GM18508 (cell line): ENCODE results near the gene KLHL40.

Experiments used
- ATAC-seq: cut with Tn5 transposase; IDR thresholded peaks from one replicate; pipeline ENCODE4 v1.9.1; 2021; ENCODE audit warnings: moderate number of reproducible peaks; ENCODE audit not compliant: insufficient read depth, unreplicated experiment

KLHL40 gene

DNA sequence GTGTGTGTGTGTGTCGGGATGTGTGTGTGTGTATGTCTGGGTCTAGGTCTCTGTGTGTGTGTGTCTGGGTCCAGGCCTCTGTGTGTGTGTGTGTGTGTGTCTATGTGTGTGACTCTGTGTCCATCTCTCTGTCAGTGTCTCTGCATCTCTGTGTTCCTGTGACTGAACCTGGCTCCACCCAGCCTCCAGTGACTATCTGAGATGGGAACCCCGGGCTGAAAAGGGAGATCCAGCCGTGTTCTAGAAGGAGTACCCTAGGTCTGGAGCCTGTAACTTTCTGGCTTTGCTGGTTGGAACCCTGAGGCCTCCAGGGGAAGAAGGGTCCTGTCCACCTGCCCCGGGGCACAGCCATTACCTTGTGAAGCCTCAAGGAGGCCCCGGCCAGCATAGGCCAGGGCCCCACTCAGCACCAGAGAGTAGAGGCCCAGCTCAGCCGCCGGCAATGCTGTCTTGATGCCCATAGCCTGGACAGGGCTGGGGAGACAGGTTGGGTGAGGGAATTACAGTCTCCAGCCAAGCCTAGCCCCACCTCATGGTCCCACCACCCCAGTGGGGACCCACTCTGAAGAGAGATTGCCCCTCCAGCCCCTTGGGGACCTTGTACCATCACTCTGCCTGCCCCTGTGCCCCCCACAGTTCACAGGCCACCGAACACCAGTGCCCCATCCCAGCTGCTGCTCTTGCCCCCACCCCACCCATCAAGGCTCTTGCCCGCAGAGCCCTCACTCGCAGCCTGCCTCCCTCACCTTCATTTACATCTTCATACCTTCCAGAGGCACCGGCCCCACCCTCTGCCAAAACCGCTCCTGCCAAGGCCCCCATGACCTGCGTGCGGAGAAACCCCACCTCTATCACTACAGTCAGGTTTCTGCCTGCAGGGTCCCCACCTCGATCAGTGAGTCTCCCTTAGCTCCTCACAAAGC is 15.3 kb downstream of the KLHL40 start:
- no peak for ATAC-seq

DNA sequence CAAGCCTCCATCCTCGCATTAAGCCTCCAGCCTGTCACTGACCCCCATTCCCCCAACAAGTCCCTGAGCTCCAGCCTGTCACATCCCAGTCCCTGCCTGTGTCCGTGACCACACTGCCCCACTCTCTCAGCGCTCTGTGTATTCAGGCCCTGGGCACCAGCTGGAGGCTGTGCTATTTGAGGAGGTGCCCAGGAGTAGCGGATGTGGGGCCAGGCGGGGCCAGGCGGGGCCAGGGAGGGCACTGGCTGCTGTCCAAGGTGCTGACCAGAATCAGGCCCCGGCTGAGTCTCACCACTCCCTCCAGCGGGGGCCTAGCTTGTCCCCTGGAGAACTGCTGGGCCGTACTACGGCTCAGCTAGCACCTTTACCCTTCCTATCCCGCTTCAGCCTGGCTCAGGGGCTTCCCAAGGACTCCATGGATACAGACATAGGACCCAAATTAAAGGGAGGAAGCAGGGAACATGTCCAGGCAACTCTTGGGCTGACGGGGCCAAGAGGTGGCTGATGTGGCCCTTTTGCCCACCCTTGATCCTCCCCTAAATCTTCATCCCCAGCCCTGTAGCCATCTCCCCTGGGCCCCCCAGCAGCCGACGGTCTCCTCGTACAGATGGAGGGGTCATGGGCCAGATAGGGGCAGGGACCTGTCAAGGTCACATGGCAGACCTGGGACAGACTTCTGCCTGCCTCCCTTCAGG is 16.2 kb downstream of the KLHL40 start:
- ATAC-seq, result no peak

- ATAC-seq, result no peak
Measured at GRCh38 chr3:42702066-42702951, 17.0 kb downstream of the KLHL40 start, which contains the start of gene HHATL. HHATL (minus strand) TSS chr3:42702798; CDS start chr3:42700826, 1,972 bp downstream.

DNA sequence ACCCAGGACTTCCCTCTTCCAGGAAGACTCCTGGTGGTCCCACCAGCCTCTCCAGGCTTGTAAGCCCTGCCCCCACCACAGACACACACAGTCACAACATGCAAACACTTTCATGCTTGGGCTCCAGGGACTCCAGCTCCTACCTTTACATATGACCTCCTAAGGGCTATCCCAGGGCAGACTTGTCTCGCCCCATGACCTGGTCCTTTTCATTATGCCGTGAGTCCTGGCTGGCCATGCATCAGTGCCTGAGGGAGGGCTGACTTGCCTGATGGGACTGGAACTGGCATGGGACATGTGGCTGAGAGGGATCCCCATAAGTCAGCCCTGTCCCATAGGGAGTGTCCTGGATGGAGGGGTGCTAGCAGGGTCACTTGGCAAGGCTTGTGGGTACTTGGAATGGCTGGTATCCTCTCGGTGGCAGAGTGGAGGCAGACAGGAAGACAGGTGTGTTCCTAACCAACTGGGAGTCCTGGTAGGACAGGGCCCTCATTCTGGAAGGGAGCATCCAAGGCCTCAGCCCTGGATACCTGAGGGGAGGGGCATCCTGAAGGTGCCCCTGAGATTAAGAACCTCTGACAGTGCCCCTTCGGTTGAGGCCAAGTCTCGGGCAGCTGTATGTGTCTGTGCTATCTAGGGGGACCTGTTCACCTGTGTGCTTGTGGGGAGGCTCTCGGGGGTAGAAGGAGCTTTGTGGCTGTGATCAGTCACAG is 17.8 kb downstream of the KLHL40 start:
- no peak for ATAC-seq

GRCh38 chr3:42703695-42704025 is 18.3 kb downstream of the KLHL40 start:
- no peak for ATAC-seq

GRCh38 chr3:42704136-42704841 is 19.0 kb downstream of the KLHL40 start:
- no peak for ATAC-seq

- ATAC-seq, result no peak
Measured at GRCh38 chr3:42705058-42705767, 19.9 kb downstream of the KLHL40 start.

DNA sequence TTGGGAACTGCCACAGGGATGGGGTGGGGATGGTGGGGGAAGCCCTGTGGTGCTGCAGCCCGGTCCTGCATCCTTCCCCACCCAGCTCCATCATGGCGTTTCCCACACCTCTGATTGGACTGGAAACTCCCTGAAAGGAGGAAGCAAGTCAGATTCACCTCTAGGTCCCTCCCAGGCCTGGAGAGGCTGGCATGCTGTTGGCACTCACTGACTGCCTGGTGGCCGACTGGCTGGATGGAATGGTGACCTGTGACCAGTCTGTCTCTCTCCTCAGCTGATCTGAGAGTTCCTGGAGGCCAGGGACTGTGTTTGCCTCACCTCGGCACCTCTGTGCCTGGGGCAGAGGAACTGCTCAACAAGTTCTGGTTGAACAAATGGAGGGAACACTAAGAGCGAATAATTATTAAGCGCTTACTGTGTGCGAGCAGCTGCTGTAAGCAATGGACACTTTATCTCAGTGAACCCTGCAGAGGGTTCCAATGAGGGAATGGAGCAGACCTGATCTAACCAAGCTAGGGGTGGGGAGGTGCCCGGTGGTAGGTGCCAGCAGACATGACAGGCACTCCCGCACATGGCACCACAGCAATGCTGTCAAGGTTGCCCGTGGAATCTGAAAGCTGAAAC is 20.7 kb downstream of the KLHL40 start:
- no peak for ATAC-seq

- ATAC-seq, result no peak
Measured at GRCh38 chr3:42706721-42707619, 21.6 kb downstream of the KLHL40 start.

DNA sequence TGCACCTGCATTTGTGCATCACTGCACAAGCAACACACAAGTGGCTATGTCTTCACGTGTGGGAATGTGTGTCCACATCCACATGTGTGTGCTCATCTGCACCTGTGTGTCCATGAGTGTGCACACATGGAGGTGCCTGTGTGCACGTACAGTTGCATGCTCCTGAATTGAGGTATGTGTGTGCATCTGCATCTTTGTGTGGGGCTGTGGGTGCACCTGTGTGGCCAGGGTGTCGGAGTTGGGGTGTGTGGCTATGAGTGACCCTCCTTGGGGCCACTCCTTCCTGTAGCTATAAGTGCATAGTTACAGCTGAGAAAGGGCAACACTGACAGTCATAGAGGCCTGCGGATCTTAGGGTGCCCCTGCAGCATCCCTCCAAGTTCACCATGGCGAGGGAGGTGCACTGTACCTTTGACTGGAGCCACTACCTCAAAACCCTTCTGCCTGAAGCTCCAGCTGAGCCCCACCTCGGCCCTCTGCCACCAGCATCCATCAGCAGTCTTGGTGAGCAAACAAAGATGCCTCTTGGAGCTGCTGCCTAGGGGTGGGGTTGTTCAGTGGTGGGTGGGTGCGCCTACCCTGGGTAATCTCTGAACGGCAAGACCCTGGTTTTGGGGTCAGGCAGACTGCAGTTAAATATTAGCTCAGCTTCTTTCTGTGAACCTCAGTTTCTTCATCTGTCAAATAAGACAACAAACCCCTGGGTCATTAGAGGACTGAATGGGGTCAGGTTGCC is 22.5 kb downstream of the KLHL40 start:
- ATAC-seq, result no peak

GRCh38 chr3:42708611-42709151 is 23.3 kb downstream of the KLHL40 start:
- ATAC-seq, result no peak

DNA sequence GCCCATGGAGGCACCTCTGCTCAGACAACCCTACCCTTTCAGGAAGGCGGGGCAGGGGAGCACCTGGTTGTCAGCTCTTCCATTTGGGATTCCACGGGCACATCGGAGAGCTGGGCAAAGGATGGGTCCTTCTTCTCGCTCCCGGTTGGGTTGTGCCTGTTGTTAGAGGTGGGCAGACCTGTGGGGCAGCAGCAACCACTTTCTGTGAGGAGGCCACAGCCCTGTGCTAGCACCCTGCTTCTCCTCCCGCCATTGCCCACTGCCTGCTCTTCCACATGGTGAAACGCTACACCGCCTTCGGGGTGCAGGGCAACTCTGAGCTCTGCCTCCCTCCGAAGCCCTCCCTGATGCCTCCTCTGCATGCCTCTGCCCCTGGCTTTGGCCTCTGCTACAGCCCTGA is 24.3 kb downstream of the KLHL40 start:
- ATAC-seq, result no peak

DNA sequence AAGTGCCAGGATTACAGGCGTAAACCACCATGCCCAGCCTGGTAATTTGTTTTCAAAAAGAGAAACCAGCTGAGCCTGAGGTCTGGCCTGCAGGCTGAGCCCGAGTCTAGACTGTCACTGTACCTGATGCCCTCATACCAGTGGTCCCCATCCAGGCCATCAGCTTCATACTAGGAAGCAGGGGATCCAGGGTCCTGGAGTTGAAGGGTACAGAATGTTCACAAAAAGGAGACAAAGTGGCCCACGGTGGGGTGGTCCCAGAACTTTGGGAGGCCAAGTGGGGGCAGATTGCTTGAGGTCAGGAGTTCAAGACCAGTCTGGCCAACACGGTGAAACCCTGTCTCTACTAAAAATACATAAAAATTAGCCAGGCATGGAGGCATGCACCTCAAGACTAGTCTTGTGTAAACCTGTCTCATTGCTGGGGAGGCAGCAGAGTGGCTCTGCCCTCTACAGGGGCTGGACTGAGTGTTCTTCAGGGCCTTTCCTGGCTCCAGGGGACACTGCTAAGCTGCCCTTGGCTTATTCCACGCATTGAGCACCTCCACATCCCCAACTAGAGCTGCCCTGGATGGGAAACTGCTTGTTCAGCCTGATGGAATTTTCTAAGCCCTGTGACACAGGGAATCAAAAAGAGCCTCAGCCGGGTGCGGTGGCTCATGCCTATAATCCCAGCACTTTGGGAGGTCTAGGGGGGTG is 25.1 kb downstream of the KLHL40 start:
- ATAC-seq, result no peak

GRCh38 chr3:42711491-42712343 is 26.4 kb downstream of the KLHL40 start:
- no peak for ATAC-seq

GRCh38 chr3:42712344-42712648 is 27.0 kb downstream of the KLHL40 start:
- no peak for ATAC-seq
